CD8-positive, alpha-beta memory T cell (primary cell): ENCODE results near the gene CADM2. TPM values are rescaled to one million over a fixed set of nuclear protein-coding genes. Genes with fewer than 3 reads are reported as not detected.

ENCODE experiments used
- CTCF ChIA-PET: fragments of 350-600 bp; sonication (Branson Sonifier 250); formaldehyde crosslinking; loops from one replicate; lab custom pipeline; 2021; ENCODE audit warnings: antibody characterized with exemption; lab: Charles Lee
- POLR2A ChIA-PET: fragments of 350-600 bp; sonication (Branson Sonifier 250); formaldehyde crosslinking; loops from one replicate; lab custom pipeline; 2021; ENCODE audit warnings: antibody characterized with exemption; lab: Charles Lee
- DNase-seq, 5 donors: peaks; one replicate each; pipeline versions ENCODE4 v3.0.0 to v3.0.0-alpha.2; 2020 to 2022; ENCODE audit warnings: mixed read lengths in 1 of 5
- H3K27ac ChIP-seq: one replicate; pipeline ENCODE4 v1.7.0; 2013; ENCODE audit warnings: low read depth, mild to moderate bottlenecking, low read length, moderate library complexity
- H3K27me3 ChIP-seq: 2 replicates; pipeline ENCODE4 v1.7.0; 2013; ENCODE audit warnings: low read length, mild to moderate bottlenecking; ENCODE audit not compliant: insufficient read depth, poor library complexity, severe bottlenecking
- H3K36me3 ChIP-seq: 2 replicates; pipeline ENCODE4 v1.7.0; 2013; ENCODE audit warnings: mild to moderate bottlenecking, low read length, moderate library complexity; ENCODE audit not compliant: insufficient read depth
- H3K4me1 ChIP-seq: 2 replicates; pipeline ENCODE4 v1.7.0; 2013; ENCODE audit warnings: mild to moderate bottlenecking, low read length, moderate library complexity; ENCODE audit not compliant: insufficient read depth
- H3K4me3 ChIP-seq: 2 replicates; pipeline ENCODE4 v1.7.0; 2013; ENCODE audit warnings: mild to moderate bottlenecking, low read length
- H3K9me3 ChIP-seq: 2 replicates; pipeline ENCODE4 v1.7.0; 2013; ENCODE audit warnings: mild to moderate bottlenecking, low read length
- H3K27ac Mint-ChIP-seq, 8 donors: one replicate each; pipeline ENCODE4 v1.8.0; 2020 to 2021; ENCODE audit warnings: mixed read lengths in 8 of 8, mild to moderate bottlenecking in 6 of 8, inconsistent platforms in 3 of 8, moderate library complexity in 3 of 8
- H3K27me3 Mint-ChIP-seq, 2 donors: one replicate each; pipeline ENCODE4 v1.8.0; 2020 to 2021; ENCODE audit warnings: mixed read lengths in 2 of 2, mild to moderate bottlenecking in 1 of 2, moderate library complexity in 1 of 2
- H3K36me3 Mint-ChIP-seq, 3 donors: one replicate each; pipeline ENCODE4 v1.8.0; 2020 to 2021; ENCODE audit warnings: mixed read lengths in 3 of 3, inconsistent platforms in 1 of 3, mild to moderate bottlenecking in 1 of 3
- H3K4me1 Mint-ChIP-seq, 3 donors: one replicate each; pipeline ENCODE4 v1.8.0; 2020 to 2021; ENCODE audit warnings: mixed read lengths in 3 of 3, inconsistent platforms in 1 of 3, mild to moderate bottlenecking in 1 of 3
- H3K4me3 Mint-ChIP-seq, 7 donors: one replicate each; pipeline ENCODE4 v1.8.0; 2020 to 2021; ENCODE audit warnings: mixed read lengths in 7 of 7, mild to moderate bottlenecking in 6 of 7, moderate library complexity in 4 of 7, inconsistent platforms in 2 of 7
- H3K9me3 Mint-ChIP-seq, 5 donors: one replicate each; pipeline ENCODE4 v1.8.0; 2020 to 2022; ENCODE audit warnings: mixed read lengths in 5 of 5, mild to moderate bottlenecking in 3 of 5, moderate library complexity in 2 of 5, inconsistent platforms in 1 of 5
- polyA plus RNA-seq: library from polyadenylated mRNA; unstranded; fragments of 300-500 nt; fragmentation: Illumina TruSeq; gene quantifications from one replicate; pipeline ENCODE4 v1.2.3, GENCODE V29; 2021
- total RNA-seq, 2 experiments: library from RNA; stranded (reverse); gene quantifications; one replicate each; pipeline ENCODE4 v1.2.3, GENCODE V29; 2021

CADM2 gene
- total and polyA plus RNA-seq, 3 experiments from 2014 or later: 0.22 to 0.27 TPM; not detected in 1

- no peaks in the 10 kb centered on the region for H3K36me3 Mint-ChIP-seq
- no peaks in the 10 kb centered on the region for H3K4me1 Mint-ChIP-seq
- POLR2A ChIA-PET: no interaction called here
- DNase-seq: no peak
- no peaks in the 10 kb centered on the region for H3K36me3 ChIP-seq
- no peak overlapping the region for H3K4me3 Mint-ChIP-seq
- no peaks in the 10 kb centered on the region for H3K4me1 ChIP-seq
- no peak overlapping the region for H3K27ac ChIP-seq
- no peak overlapping the region for H3K27ac Mint-ChIP-seq
- CTCF ChIA-PET: no interaction called here
- peaks cover 0 to 21% (median 4%) of the 10 kb centered on the region in 5 donors for H3K9me3 Mint-ChIP-seq
- H3K27me3 ChIP-seq: no peaks in the 10 kb centered on the region
- H3K27me3 Mint-ChIP-seq: no peaks in the 10 kb centered on the region
- no peaks in the 10 kb centered on the region for H3K9me3 ChIP-seq
- H3K4me3 ChIP-seq: no peak overlapping the region
These were observed 632.7 kb downstream of the CADM2 start for GRCh38 chr3:85591451-85591850.

- ChIA-PET CTCF (no interaction called here), POLR2A (no interaction called here)
- Mint-ChIP-seq H3K4me3 (no peak overlapping the region), H3K4me1 (no peaks in the 10 kb centered on the region), H3K9me3 (peaks cover 0 to 18% (median 2%) of the 10 kb centered on the region in 5 donors), H3K27ac (no peak overlapping the region), H3K36me3 (no peaks in the 10 kb centered on the region), H3K27me3 (no peaks in the 10 kb centered on the region)
- Histone ChIP-seq H3K27ac (no peak overlapping the region), H3K4me1 (no peaks in the 10 kb centered on the region), H3K27me3 (no peaks in the 10 kb centered on the region), H3K9me3 (no peaks in the 10 kb centered on the region), H3K4me3 (no peak overlapping the region), H3K36me3 (no peaks in the 10 kb centered on the region)
- no peak for DNase-seq
These were observed 633.5 kb downstream of the CADM2 start for GRCh38 chr3:85592256-85592655.

- H3K27ac Mint-ChIP-seq: no peak overlapping the region
- CTCF ChIA-PET: no interaction called here
- no peaks in the 10 kb centered on the region for H3K36me3 Mint-ChIP-seq
- Histone ChIP-seq H3K4me3 (no peak overlapping the region), H3K9me3 (no peaks in the 10 kb centered on the region), H3K27ac (no peak overlapping the region), H3K36me3 (no peaks in the 10 kb centered on the region), H3K27me3 (no peaks in the 10 kb centered on the region), H3K4me1 (no peaks in the 10 kb centered on the region)
- H3K9me3 Mint-ChIP-seq: peaks cover 0 to 17% (median 2%) of the 10 kb centered on the region in 5 donors
- H3K4me3 Mint-ChIP-seq: no peak overlapping the region
- no peaks in the 10 kb centered on the region for H3K4me1 Mint-ChIP-seq
- POLR2A ChIA-PET: no interaction called here
- DNase-seq: no peak
- no peaks in the 10 kb centered on the region for H3K27me3 Mint-ChIP-seq
These were observed 635.9 kb downstream of the CADM2 start for GRCh38 chr3:85594676-85595075.

GRCh38 chr3:85603378-85603777 is 644.6 kb downstream of the CADM2 start:
- ChIA-PET CTCF (no interaction called here), POLR2A (no interaction called here)
- peaks cover 0 to 20% (median 7%) of the 10 kb centered on the region in 5 donors for H3K9me3 Mint-ChIP-seq
- DNase-seq: no peak
- Histone ChIP-seq H3K4me1 (no peaks in the 10 kb centered on the region), H3K27ac (no peak overlapping the region), H3K9me3 (peaks cover 5% of the 10 kb centered on the region), H3K27me3 (no peaks in the 10 kb centered on the region), H3K36me3 (no peaks in the 10 kb centered on the region), H3K4me3 (no peak overlapping the region)
- no peaks in the 10 kb centered on the region for H3K27me3 Mint-ChIP-seq
- no peak overlapping the region for H3K27ac Mint-ChIP-seq
- no peaks in the 10 kb centered on the region for H3K4me1 Mint-ChIP-seq
- no peaks in the 10 kb centered on the region for H3K36me3 Mint-ChIP-seq
- H3K4me3 Mint-ChIP-seq: no peak overlapping the region

GRCh38 chr3:85604641-85605040 is 645.9 kb downstream of the CADM2 start:
- no peaks in the 10 kb centered on the region for H3K4me1 ChIP-seq
- POLR2A ChIA-PET: no interaction called here
- Mint-ChIP-seq H3K27me3 (no peaks in the 10 kb centered on the region), H3K4me3 (no peak overlapping the region), H3K36me3 (no peaks in the 10 kb centered on the region), H3K4me1 (no peaks in the 10 kb centered on the region), H3K27ac (no peak overlapping the region), H3K9me3 (peaks cover 0 to 27% (median 8%) of the 10 kb centered on the region in 5 donors)
- no peak overlapping the region for H3K4me3 ChIP-seq
- no peaks in the 10 kb centered on the region for H3K27me3 ChIP-seq
- H3K9me3 ChIP-seq: peaks cover 5% of the 10 kb centered on the region
- no peaks in the 10 kb centered on the region for H3K36me3 ChIP-seq
- DNase-seq: no peak
- CTCF ChIA-PET: no interaction called here
- H3K27ac ChIP-seq: no peak overlapping the region

- no peaks in the 10 kb centered on the region for H3K4me1 ChIP-seq
- Mint-ChIP-seq H3K27me3 (no peaks in the 10 kb centered on the region), H3K4me3 (no peak overlapping the region), H3K27ac (no peak overlapping the region), H3K9me3 (peaks cover 0 to 27% (median 8%) of the 10 kb centered on the region in 5 donors), H3K36me3 (no peaks in the 10 kb centered on the region), H3K4me1 (no peaks in the 10 kb centered on the region)
- no peak overlapping the region for H3K4me3 ChIP-seq
- no peak overlapping the region for H3K27ac ChIP-seq
- ChIA-PET CTCF (no interaction called here), POLR2A (no interaction called here)
- H3K36me3 ChIP-seq: no peaks in the 10 kb centered on the region
- DNase-seq: no peak
- H3K27me3 ChIP-seq: no peaks in the 10 kb centered on the region
- peaks cover 5% of the 10 kb centered on the region for H3K9me3 ChIP-seq
These were observed 646.3 kb downstream of the CADM2 start for GRCh38 chr3:85605066-85605465.

- no peaks in the 10 kb centered on the region for H3K36me3 ChIP-seq
- no peaks in the 10 kb centered on the region for H3K9me3 ChIP-seq
- H3K4me3 ChIP-seq: no peak overlapping the region
- peaks cover 3 to 22% (median 9%) of the 10 kb centered on the region in 5 donors for H3K9me3 Mint-ChIP-seq
- no peaks in the 10 kb centered on the region for H3K4me1 Mint-ChIP-seq
- POLR2A ChIA-PET: no interaction called here
- no peaks in the 10 kb centered on the region for H3K36me3 Mint-ChIP-seq
- H3K4me3 Mint-ChIP-seq: no peak overlapping the region
- CTCF ChIA-PET: no interaction called here
- H3K4me1 ChIP-seq: no peaks in the 10 kb centered on the region
- H3K27me3 ChIP-seq: no peaks in the 10 kb centered on the region
- no peak overlapping the region for H3K27ac ChIP-seq
- DNase-seq: no peak
- H3K27ac Mint-ChIP-seq: no peak overlapping the region
- no peaks in the 10 kb centered on the region for H3K27me3 Mint-ChIP-seq
These were observed 667.9 kb downstream of the CADM2 start for GRCh38 chr3:85626662-85627061.

- ChIA-PET CTCF (no interaction called here), POLR2A (no interaction called here)
- DNase-seq: no peak
- Histone ChIP-seq H3K9me3 (no peaks in the 10 kb centered on the region), H3K27ac (no peak overlapping the region), H3K27me3 (no peaks in the 10 kb centered on the region), H3K4me3 (no peak overlapping the region), H3K36me3 (no peaks in the 10 kb centered on the region), H3K4me1 (no peaks in the 10 kb centered on the region)
- Mint-ChIP-seq H3K4me3 (no peak overlapping the region), H3K4me1 (no peaks in the 10 kb centered on the region), H3K9me3 (peaks cover 5 to 17% (median 7%) of the 10 kb centered on the region in 5 donors), H3K27ac (no peak overlapping the region), H3K27me3 (no peaks in the 10 kb centered on the region), H3K36me3 (peaks cover 0 to 2% (median 0%) of the 10 kb centered on the region in 3 donors)
These were observed 669.1 kb downstream of the CADM2 start for GRCh38 chr3:85627932-85628331.

- Histone ChIP-seq H3K4me1 (no peaks in the 10 kb centered on the region), H3K27me3 (no peaks in the 10 kb centered on the region), H3K36me3 (no peaks in the 10 kb centered on the region), H3K27ac (no peak overlapping the region), H3K4me3 (no peak overlapping the region), H3K9me3 (no peaks in the 10 kb centered on the region)
- Mint-ChIP-seq H3K4me1 (no peaks in the 10 kb centered on the region), H3K4me3 (no peak overlapping the region), H3K27me3 (no peaks in the 10 kb centered on the region), H3K9me3 (peaks cover 4 to 23% (median 5%) of the 10 kb centered on the region in 5 donors), H3K36me3 (peaks cover 0 to 2% (median 0%) of the 10 kb centered on the region in 3 donors), H3K27ac (no peak overlapping the region)
- ChIA-PET POLR2A (no interaction called here), CTCF (no interaction called here)
- DNase-seq: no peak
These were observed 672.3 kb downstream of the CADM2 start for GRCh38 chr3:85631070-85631469.
